MM.1S (cell line): ENCODE results near the gene OLFML2A.

Experiments used
- EZH2 ChIP-seq: fragments of 300-600 bp; sonication (generic); optimal IDR thresholded peaks from 2 replicates; pipeline ENCODE3; 2017; ENCODE audit warnings: low read depth, mild to moderate bottlenecking, antibody characterized with exemption, low read length, mixed read lengths
- TF ChIP-seq, protein P1 (sequence below): fragments of 300-600 bp; sonication (generic); IDR thresholded peaks from 2 replicates; pipeline ENCODE4 v1.5.1; 2016; ENCODE audit warnings: antibody characterized with exemption, low read length, mixed read lengths

DNA sequence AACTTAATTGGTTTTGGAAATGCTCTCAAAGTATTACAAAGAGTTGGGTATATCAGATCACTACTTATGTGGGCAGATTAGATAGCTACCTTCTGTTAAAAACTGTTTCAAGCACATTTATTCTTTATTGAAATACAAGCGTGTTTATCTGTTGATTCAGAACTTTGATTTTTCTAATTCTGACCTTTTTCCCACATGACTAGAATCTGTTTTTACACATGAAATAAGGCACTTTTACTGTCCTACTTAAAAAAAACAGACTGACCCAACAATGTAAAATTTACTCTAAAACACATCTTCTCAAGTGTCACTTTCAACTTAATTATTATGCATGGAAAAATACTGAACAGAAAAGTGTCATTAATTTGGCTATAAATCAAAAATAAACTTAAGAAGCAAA lies 10.6 kb upstream of the OLFML2A start:
- TF ChIP-seq, protein P1, sequence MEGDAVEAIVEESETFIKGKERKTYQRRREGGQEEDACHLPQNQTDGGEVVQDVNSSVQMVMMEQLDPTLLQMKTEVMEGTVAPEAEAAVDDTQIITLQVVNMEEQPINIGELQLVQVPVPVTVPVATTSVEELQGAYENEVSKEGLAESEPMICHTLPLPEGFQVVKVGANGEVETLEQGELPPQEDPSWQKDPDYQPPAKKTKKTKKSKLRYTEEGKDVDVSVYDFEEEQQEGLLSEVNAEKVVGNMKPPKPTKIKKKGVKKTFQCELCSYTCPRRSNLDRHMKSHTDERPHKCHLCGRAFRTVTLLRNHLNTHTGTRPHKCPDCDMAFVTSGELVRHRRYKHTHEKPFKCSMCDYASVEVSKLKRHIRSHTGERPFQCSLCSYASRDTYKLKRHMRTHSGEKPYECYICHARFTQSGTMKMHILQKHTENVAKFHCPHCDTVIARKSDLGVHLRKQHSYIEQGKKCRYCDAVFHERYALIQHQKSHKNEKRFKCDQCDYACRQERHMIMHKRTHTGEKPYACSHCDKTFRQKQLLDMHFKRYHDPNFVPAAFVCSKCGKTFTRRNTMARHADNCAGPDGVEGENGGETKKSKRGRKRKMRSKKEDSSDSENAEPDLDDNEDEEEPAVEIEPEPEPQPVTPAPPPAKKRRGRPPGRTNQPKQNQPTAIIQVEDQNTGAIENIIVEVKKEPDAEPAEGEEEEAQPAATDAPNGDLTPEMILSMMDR: no peak
- no peak for TF ChIP-seq EZH2
